Parathyroid adenoma (tissue), 2 donors: ENCODE data around the gene CDC14B.

Source experiments
- H2AFZ ChIP-seq: fragments of 300-600 bp; sonication (generic); one replicate; pipeline ENCODE4 v1.7.0; 2017; ENCODE audit warnings: antibody characterized with exemption, mild to moderate bottlenecking
- H3K27ac ChIP-seq: fragments of 300-600 bp; sonication (generic); one replicate; pipeline ENCODE4 v1.7.0; 2017
- H3K27me3 ChIP-seq: fragments of 300-600 bp; sonication (generic); one replicate; pipeline ENCODE4 v1.7.0; 2017; ENCODE audit warnings: low read length; ENCODE audit not compliant: control insufficient read depth, insufficient read depth
- H3K36me3 ChIP-seq: fragments of 300-600 bp; sonication (generic); one replicate; pipeline ENCODE4 v1.7.0; 2017; ENCODE audit warnings: low read length; ENCODE audit not compliant: control insufficient read depth, insufficient read depth
- H3K4me1 ChIP-seq: fragments of 300-600 bp; sonication (generic); one replicate; pipeline ENCODE4 v1.7.0; 2017; ENCODE audit warnings: control low read depth
- H3K4me2 ChIP-seq: fragments of 300-600 bp; sonication (generic); one replicate; pipeline ENCODE4 v1.7.0; 2017; ENCODE audit warnings: low read length
- H3K4me3 ChIP-seq: fragments of 300-600 bp; sonication (generic); one replicate; pipeline ENCODE4 v1.7.0; 2017; ENCODE audit warnings: low read depth, low read length
- H3K79me2 ChIP-seq: fragments of 300-600 bp; sonication (generic); one replicate; pipeline ENCODE4 v1.7.0; 2017; ENCODE audit warnings: control low read depth
- H3K9ac ChIP-seq: fragments of 300-600 bp; sonication (generic); one replicate; pipeline ENCODE4 v1.7.0; 2017; ENCODE audit warnings: mild to moderate bottlenecking
- H3K9me3 ChIP-seq: fragments of 300-600 bp; sonication (generic); one replicate; pipeline ENCODE4 v1.7.0; 2017; ENCODE audit warnings: low read length; ENCODE audit not compliant: control insufficient read depth
- CTCF ChIP-seq: fragments of 300-600 bp; sonication (generic); IDR thresholded peaks from one replicate; pipeline ENCODE4 v1.7.0; 2017; ENCODE audit warnings: antibody characterized with exemption, mild to moderate bottlenecking
- donor health status: primary hyperparathyroidism.

The CDC14B gene

GRCh38 chr9:96646081-96646991 is 26.7 kb upstream of the CDC14B start:
- Histone ChIP-seq H3K9me3 (no peaks in the 10 kb centered on the region), H3K9ac (no peak overlapping the region), H3K4me2 (no peak overlapping the region), H3K4me1 (no peaks in the 10 kb centered on the region), H3K27ac (no peak overlapping the region), H2AFZ (no peak overlapping the region), H3K36me3 (no peaks in the 10 kb centered on the region), H3K4me3 (no peak overlapping the region), H3K79me2 (no peaks in the 10 kb centered on the region), H3K27me3 (no peaks in the 10 kb centered on the region)
- no peak for TF ChIP-seq CTCF

- Histone ChIP-seq H2AFZ (no peak overlapping the region), H3K4me1 (no peaks in the 10 kb centered on the region), H3K27ac (no peak overlapping the region), H3K36me3 (no peaks in the 10 kb centered on the region), H3K9ac (no peak overlapping the region), H3K4me3 (no peak overlapping the region), H3K79me2 (no peaks in the 10 kb centered on the region), H3K9me3 (no peaks in the 10 kb centered on the region), H3K4me2 (no peak overlapping the region), H3K27me3 (no peaks in the 10 kb centered on the region)
- no peak for TF ChIP-seq CTCF
Observed at GRCh38 chr9:96644137-96644536, 24.5 kb upstream of the CDC14B start.

DNA sequence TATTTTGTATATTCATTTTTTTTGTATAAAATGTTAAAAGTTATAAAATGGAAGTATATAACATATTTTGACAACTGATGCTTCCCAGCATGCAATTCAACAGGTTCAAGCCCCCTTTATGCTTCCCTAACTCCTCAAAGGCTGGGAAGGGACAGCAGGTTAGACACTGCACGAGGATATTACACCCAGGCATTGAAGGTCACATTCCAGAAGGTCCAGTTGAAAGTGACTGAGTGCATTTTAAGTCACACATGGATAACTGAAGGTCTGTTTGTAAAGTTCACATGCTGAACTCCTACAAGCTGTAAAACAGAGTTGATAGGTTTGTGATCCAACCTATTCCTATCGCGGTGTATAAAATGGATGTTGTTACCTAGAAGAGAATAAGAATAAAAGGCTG is 21.9 kb upstream of the CDC14B start:
- no peaks in the 10 kb centered on the region for H3K36me3 ChIP-seq
- no peak overlapping the region for H3K4me3 ChIP-seq
- H3K27ac ChIP-seq, result no peak overlapping the region
- TF ChIP-seq CTCF, result no peak
- no peaks in the 10 kb centered on the region for H3K27me3 ChIP-seq
- no peaks in the 10 kb centered on the region for H3K9me3 ChIP-seq
- no peaks in the 10 kb centered on the region for H3K79me2 ChIP-seq
- no peak overlapping the region for H2AFZ ChIP-seq
- H3K4me2 ChIP-seq, result no peak overlapping the region
- no peaks in the 10 kb centered on the region for H3K4me1 ChIP-seq
- no peak overlapping the region for H3K9ac ChIP-seq

DNA sequence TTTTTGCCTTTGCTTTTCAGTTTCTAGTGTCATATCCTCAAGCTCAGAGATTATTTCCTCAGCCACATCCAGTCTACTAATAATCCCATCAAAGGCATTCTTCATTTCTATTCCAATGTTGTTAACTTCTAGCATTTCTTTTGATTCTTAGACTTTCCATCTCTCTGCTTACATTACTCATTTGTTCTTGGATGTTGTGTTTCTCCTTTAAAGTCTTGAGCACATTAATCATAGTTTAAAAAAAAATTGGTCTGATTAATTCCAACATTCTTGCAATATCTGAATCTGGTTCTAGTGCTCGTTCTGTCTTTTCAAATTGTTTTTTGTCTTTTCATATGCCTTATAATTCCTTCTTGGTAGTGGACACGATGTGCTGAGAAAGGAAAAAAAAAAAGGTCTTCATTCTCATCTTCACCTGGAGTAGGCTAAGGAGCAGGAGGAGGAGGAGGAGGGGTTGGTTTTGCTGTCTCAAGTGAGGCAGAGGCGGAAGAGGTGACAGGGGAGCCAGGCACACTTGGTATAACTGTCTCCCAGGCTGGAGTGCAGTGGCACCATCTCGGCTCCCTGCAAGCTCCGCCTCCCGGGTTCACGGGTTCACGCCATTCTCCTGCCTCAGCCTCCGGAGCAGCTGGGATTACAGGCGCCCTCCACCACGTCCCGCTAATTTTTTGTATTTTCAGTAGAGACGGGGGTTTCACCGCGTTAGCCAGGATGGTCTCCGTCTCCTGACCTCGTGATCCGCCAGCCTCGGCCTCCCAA is 19.1 kb upstream of the CDC14B start:
- Histone ChIP-seq H3K79me2 (no peaks in the 10 kb centered on the region), H3K4me3 (no peak overlapping the region), H3K4me1 (no peaks in the 10 kb centered on the region), H3K27ac (no peak overlapping the region), H3K9ac (no peak overlapping the region), H3K9me3 (no peaks in the 10 kb centered on the region), H2AFZ (no peak overlapping the region), H3K4me2 (no peak overlapping the region), H3K36me3 (no peaks in the 10 kb centered on the region), H3K27me3 (no peaks in the 10 kb centered on the region)
- no peak for TF ChIP-seq CTCF
